Measurements from ENCODE around the gene BTRC. TPM values are rescaled to one million over a fixed set of nuclear protein-coding genes. Genes with fewer than 3 reads are reported as not detected.

BTRC gene
- 52.9 TPM for total RNA-seq

DNA sequence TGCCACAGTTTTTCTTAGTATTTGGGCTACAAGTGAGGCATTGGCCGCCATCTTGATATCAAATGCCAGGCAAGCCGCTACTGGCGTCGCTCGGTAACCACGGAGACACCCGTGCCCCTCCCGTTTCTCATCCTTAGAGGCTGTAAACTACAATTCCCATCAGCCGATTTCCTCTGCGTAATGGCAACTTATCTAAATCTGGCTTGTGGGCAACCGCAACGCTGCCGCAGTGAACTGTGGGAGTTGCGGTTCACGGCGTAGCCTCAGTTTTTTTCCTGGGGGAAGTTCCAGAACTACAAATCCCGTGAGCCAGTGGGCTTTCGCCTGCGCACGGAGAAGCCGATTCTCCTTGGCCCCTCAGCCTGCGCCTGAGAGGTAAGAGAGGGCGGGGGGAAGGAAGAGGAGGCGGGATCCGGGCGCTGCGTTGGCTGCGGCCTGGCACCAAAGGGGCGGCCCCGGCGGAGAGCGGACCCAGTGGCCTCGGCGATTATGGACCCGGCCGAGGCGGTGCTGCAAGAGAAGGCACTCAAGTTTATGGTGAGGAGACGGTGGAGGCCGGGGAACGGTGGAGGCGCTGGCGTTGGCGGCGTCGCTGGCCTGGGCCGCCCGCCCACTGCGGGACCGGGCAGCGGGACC, at the start of gene BTRC:
BTRC (plus strand) TSS at position 474 of the 636 bp plus-strand sequence; CDS start at position 490, 16 bp downstream.

GRCh38 chr10:101587725-101588653, 234.0 kb downstream of the BTRC start, which contains the start of the genes DPCD and POLL:
TSS of gene DPCD (plus strand) at chr10:101588321. CDS start at chr10:101588337, 16 bp downstream.
TSS of gene POLL (minus strand) at chr10:101588257. CDS start at chr10:101587360, 897 bp downstream.

Small RNA genes within 50 kb of the gene (small RNA-seq; reads per million reads assigned to genes)
- gene MIR3158-1 (ENCODE audit: low replicate concordance), result not detected
- gene RNU2-43P (ENCODE audit: low replicate concordance), result 0.49 reads per million, percentile 43 among the genes with 10 or more reads in this experiment
- gene RNU2-59P (ENCODE audit: low replicate concordance), result 5.8 reads per million, percentile 87 among the genes with 10 or more reads in this experiment

Other genes with a start within 250 kb of the BTRC start
- gene TLX1, start 222.9 kb upstream of the BTRC start, total RNA-seq, result not detected
- gene LBX1, start 124.7 kb upstream of the BTRC start, total RNA-seq, result not detected
- 20.3 TPM for gene POLL, start 234.1 kb downstream of the BTRC start, total RNA-seq
- 12.8 TPM for gene DPCD, start 234.2 kb downstream of the BTRC start, total RNA-seq